Type B pancreatic cell (in vitro differentiated cells): ENCODE measurements around the gene RHBDD2. TPM values are rescaled to one million over a fixed set of nuclear protein-coding genes. Genes with fewer than 3 reads are reported as not detected.
"Not testable (repeated sequence)": the region's sequence is repeated elsewhere in the genome, so short reads cannot be mapped to it uniquely, and the experiment has no call there.

ENCODE experiments used
- DNase-seq: peaks from one replicate; pipeline ENCODE4 v3.0.0; 2021; ENCODE audit warnings: mixed read lengths; ENCODE audit not compliant: unreplicated experiment; ENCODE audit errors: extremely low spot score
- H3K27ac Mint-ChIP-seq: 2 replicates; pipeline ENCODE4 v1.8.0; 2021; ENCODE audit warnings: mild to moderate bottlenecking, mixed read lengths
- H3K27me3 Mint-ChIP-seq: 2 replicates; pipeline ENCODE4 v1.8.0; 2021; ENCODE audit warnings: mixed read lengths
- H3K36me3 Mint-ChIP-seq: 2 replicates; pipeline ENCODE4 v1.8.0; 2021; ENCODE audit warnings: mixed read lengths
- H3K4me1 Mint-ChIP-seq: one replicate; pipeline ENCODE4 v1.8.0; 2021; ENCODE audit warnings: mixed read lengths; ENCODE audit not compliant: unreplicated experiment
- H3K4me3 Mint-ChIP-seq: 2 replicates; pipeline ENCODE4 v1.8.0; 2021; ENCODE audit warnings: mild to moderate bottlenecking, mixed read lengths
- H3K9me3 Mint-ChIP-seq: 2 replicates; pipeline ENCODE4 v1.8.0; 2021; ENCODE audit warnings: mixed read lengths
- CTCF ChIP-seq: fragments of 200-600 bp; sonication (generic); conservative IDR thresholded peaks from 2 replicates; pipeline ENCODE4 v1.5.0; 2021; ENCODE audit warnings: antibody characterized with exemption, mild to moderate bottlenecking
- total RNA-seq: library from RNA; stranded (reverse); gene quantifications from 2 replicates; pipeline ENCODE4 v1.2.1, GENCODE V29; 2021; ENCODE audit warnings: low replicate concordance

The RHBDD2 gene
- total RNA-seq, 1 donor from 2014 or later: 75.1 TPM

GRCh38 chr7:75876126-75876881 is 2.5 kb upstream of the RHBDD2 start:
- Mint-ChIP-seq H3K36me3 (peaks cover 1% of the 10 kb centered on the region), H3K27ac (no peak overlapping the region), H3K4me3 (no peak overlapping the region), H3K9me3 (no peaks in the 10 kb centered on the region), H3K4me1 (peaks cover 25% of the 10 kb centered on the region), H3K27me3 (no peaks in the 10 kb centered on the region)
- no peak for TF ChIP-seq CTCF
- DNase-seq: no peak

- Mint-ChIP-seq H3K27me3 (no peaks in the 10 kb centered on the region), H3K9me3 (no peaks in the 10 kb centered on the region), H3K36me3 (peaks cover 13% of the 10 kb centered on the region), H3K4me3 (peak overlapping the region; percentile 95), H3K4me1 (peaks cover 27% of the 10 kb centered on the region), H3K27ac (peak overlapping the region; percentile 87)
- TF ChIP-seq CTCF: no peak
- DNase-seq: no peak
Observed at GRCh38 chr7:75878312-75878768, 494 bp upstream of the RHBDD2 start.

GRCh38 chr7:75879771-75880184 is 944 bp downstream of the RHBDD2 start:
- Mint-ChIP-seq H3K9me3 (no peaks in the 10 kb centered on the region), H3K4me3 (peak overlapping the region; percentile 95), H3K27me3 (no peaks in the 10 kb centered on the region), H3K36me3 (peaks cover 17% of the 10 kb centered on the region), H3K4me1 (peaks cover 27% of the 10 kb centered on the region), H3K27ac (peak overlapping the region; percentile 92)
- no peak for TF ChIP-seq CTCF
- no peak for DNase-seq

- Mint-ChIP-seq H3K9me3 (no peaks in the 10 kb centered on the region), H3K27me3 (no peaks in the 10 kb centered on the region), H3K4me3 (peak overlapping the region; percentile 95), H3K4me1 (peaks cover 27% of the 10 kb centered on the region), H3K36me3 (peaks cover 17% of the 10 kb centered on the region), H3K27ac (peak overlapping the region; percentile 9)
- no peak for DNase-seq
- TF ChIP-seq CTCF: no peak
Observed at GRCh38 chr7:75880242-75880641, 1.4 kb downstream of the RHBDD2 start.

- Mint-ChIP-seq H3K36me3 (peaks cover 17% of the 10 kb centered on the region), H3K4me3 (peak overlapping the region; percentile 71), H3K27me3 (no peaks in the 10 kb centered on the region), H3K4me1 (peaks cover 27% of the 10 kb centered on the region), H3K9me3 (no peaks in the 10 kb centered on the region), H3K27ac (no peak overlapping the region)
- DNase-seq: no peak
- TF ChIP-seq CTCF: peak; percentile 28
Observed at GRCh38 chr7:75881436-75882095, 2.7 kb downstream of the RHBDD2 start.

GRCh38 chr7:75883265-75883824 is 4.5 kb downstream of the RHBDD2 start:
- Mint-ChIP-seq H3K4me1 (peaks cover 21% of the 10 kb centered on the region), H3K36me3 (peaks cover 17% of the 10 kb centered on the region)

More at GRCh38 chr7:75883265-75883824, 4.5 kb downstream of the RHBDD2 start:
- DNase-seq, H3K27ac Mint-ChIP-seq, H3K27me3 Mint-ChIP-seq, H3K9me3 Mint-ChIP-seq, H3K4me3 Mint-ChIP-seq: not testable (repeated sequence)
